Inflammatory macrophage (primary cell): ENCODE measurements around the gene KCNN2.
A peak's percentile ranks its signal among the peaks of the same experiment; 100 is the strongest.
"Not testable (repeated sequence)": the region's sequence is repeated elsewhere in the genome, so short reads cannot be mapped to it uniquely, and the experiment has no call there.

Experiments
- DNase-seq, 2 donors: peaks; one replicate each; pipeline ENCODE4 v3.0.0-alpha.2; 2020 to 2022

KCNN2 gene

GRCh38 chr5:114419959-114420358, 58.1 kb downstream of the KCNN2 start:
- no peak for DNase-seq

DNA sequence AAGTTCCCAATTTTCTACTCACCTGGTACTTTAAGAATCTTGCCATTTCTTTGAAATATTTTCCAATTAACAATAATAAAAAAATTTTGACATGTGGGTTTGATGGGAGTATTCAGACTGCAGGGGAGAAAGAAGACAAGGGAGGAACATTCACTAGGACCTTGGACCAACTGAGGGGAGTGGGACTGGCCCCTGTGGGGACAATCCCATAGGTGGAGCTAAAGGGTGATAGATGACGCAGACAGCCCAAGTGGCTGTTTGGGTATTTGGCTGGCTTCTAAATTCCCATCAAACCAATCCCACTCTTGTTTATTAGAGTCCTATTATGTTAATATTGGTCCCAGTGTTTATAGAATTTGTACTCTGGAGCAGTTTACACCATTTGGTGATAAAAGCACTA, 65.3 kb downstream of the KCNN2 start:
- DNase-seq = no peak

- no peak for DNase-seq
Measured at GRCh38 chr5:114430532-114430931, 68.7 kb downstream of the KCNN2 start.

DNA sequence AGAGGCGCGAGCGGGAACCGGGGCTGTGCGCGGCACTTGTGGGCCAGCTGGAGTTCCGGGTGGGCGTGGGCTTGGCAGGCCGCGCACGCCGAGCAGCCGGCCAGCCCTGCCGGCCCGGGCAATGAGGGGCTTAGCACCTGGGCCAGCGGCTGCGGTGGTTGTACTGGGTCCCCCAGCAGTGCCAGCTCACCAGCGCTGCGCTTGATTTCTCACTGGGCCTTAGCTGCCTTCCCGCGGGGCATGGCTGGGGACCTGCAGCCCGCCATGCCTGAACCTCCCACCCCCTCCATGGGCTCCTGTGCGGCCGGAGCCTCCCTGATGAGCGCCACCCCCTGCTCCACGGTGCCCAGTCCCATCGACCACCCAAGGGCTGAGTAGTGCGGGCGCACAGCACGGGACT, 70.8 kb downstream of the KCNN2 start:
- DNase-seq = not testable (repeated sequence)

- DNase-seq = no peak
Measured at GRCh38 chr5:114434396-114435219, 72.7 kb downstream of the KCNN2 start.

DNA sequence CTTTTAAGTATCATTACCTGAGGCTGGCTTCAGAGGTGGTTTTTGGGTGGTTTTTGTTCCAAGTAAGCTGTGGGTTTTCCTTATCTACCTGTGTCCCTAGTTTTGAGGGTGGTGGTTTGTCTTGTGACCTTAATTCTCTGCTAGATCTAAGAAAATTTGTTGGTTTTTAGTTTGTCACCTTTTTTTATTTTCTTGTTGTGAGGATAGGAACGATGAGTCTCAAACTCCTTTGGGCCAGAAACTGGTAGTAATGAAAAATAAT, 73.3 kb downstream of the KCNN2 start:
- no peak for DNase-seq

- no peak for DNase-seq
Measured at GRCh38 chr5:114435885-114436299, 74.0 kb downstream of the KCNN2 start.

- DNase-seq = no peak
Measured at GRCh38 chr5:114437936-114438335, 76.1 kb downstream of the KCNN2 start.

- no peak for DNase-seq
Measured at GRCh38 chr5:114438471-114438870, 76.6 kb downstream of the KCNN2 start.

DNA sequence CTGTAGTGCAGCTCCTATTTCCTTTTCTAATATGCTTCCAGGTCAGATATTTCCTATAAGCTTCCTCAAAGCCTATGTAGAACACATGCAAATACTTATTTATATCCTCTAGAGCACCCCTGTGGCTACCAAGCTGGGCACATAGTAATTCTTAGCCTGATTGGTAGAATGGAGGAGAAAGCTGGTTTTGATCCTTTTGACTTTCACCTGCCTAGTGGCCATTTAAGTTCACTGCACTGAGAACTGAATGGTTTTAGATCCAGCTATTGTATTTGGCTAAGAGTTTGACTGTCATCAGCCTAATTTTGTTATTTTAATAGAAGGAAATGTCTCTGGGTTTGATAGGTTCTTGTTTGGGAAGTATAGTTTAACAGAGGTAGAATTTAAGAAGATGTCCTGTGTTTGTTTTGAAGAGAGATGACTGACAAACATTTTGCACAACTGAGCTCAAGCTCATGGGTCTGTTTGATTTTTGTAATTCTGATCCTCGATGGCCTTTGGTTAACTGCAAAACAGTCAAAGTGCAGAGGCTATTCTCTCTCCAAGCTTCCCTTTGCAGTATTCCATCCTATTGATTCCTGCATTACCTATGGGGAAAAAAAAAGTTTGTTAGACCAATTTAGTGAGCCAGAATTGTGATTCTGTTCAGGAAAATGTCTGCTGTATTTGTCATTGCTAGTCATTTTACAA, 85.4 kb downstream of the KCNN2 start:
- no peak for DNase-seq

GRCh38 chr5:114448481-114448880, 86.6 kb downstream of the KCNN2 start:
- DNase-seq = no peak

DNA sequence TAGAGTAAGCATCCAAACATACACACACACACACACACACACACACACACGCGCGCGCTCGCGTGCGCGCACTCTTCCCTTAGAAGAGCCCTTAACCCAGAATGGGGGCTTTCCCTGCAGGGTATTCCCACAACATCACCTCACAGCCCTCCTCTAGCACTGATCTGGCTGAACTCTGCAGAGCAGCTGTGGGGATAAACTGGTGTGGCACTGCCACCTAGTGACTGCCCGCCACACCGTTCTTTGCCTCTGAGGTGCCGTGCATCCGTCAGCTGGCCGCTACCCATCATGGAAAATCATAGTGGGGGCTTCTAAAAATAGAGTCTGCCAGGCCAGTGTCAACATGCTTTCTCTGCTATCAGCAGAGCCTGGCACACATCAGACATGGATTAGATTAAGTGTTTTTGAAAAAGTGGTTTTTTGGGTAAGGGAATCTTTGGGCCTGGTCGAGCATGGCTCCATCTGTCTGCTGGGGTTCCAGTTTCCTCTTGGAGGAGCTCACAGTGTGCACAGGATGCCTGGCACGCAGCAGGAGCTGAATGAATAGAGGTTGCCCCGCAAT, 88.1 kb downstream of the KCNN2 start:
- DNase-seq = peak; percentile 40 to 59

- DNase-seq = no peak
Measured at GRCh38 chr5:114450437-114450836, 88.6 kb downstream of the KCNN2 start.

- DNase-seq = no peak
Measured at GRCh38 chr5:114458726-114459125, 96.9 kb downstream of the KCNN2 start.

- no peak for DNase-seq
Measured at GRCh38 chr5:114467171-114467570, 105.3 kb downstream of the KCNN2 start.

- no peak for DNase-seq
Measured at GRCh38 chr5:114467729-114468128, 105.9 kb downstream of the KCNN2 start.

- no peak for DNase-seq
Measured at GRCh38 chr5:114469372-114469771, 107.5 kb downstream of the KCNN2 start.

- DNase-seq = no peak
Measured at GRCh38 chr5:114471529-114471928, 109.7 kb downstream of the KCNN2 start.

DNA sequence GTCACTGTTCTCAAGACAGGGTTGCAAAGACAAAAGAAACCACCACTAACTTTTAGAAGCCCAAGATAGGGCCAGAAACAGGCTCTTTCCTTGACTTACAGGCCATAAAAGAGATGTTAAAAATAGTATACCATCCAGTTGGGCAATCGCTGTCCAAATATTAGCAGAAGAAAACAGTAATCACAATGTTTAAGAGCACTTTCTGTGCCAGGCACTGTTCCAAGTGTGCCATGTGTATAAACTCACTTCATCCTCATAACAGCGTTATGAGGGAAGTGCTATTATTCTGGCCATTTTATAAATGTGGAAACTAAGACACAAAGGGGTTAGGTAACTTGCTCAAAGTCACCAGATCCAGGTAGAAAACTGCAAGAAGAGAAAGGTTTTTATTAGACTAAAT, 111.7 kb downstream of the KCNN2 start:
- DNase-seq = no peak

- DNase-seq = no peak
Measured at GRCh38 chr5:114477816-114478334, 116.0 kb downstream of the KCNN2 start.

DNA sequence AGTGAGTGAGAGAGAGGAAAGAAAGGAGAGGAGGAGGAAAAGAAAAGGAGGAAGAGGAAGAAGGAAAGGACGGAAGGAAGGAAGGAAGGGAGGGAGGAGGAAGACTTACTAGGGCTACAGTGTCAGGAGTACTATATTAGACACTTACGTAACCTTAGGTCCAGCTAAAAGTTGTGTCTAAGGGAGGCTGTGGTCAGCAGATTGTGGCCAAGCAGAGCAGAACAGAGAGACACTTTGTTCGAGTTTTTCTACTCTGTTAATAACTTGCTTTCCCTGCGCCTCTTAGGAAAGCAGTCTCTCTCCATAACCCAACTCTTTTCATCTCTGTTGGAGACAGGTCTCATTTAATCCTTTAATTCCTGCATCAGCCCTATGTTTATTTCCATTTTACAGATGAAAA, 138.9 kb downstream of the KCNN2 start:
- DNase-seq = no peak

DNA sequence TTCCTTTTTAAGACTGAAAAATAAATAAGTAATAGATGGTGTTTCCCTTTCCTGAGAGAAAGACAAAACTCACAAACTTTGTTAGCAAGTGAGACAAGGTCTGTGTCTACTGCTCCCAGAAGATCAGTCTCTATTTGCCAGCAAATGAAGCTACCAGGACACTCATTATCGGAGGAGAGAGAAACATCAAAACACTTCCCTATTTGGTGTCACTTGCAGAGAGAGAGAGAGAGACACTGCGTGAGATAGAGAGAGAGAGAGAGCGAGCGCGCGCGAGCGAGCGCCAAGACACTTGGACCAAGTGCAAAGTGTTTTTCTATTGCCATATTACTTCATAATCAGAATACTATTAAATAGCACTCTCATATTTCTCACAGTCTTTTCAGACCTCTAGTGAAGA, 142.7 kb downstream of the KCNN2 start:
- DNase-seq = no peak

DNA sequence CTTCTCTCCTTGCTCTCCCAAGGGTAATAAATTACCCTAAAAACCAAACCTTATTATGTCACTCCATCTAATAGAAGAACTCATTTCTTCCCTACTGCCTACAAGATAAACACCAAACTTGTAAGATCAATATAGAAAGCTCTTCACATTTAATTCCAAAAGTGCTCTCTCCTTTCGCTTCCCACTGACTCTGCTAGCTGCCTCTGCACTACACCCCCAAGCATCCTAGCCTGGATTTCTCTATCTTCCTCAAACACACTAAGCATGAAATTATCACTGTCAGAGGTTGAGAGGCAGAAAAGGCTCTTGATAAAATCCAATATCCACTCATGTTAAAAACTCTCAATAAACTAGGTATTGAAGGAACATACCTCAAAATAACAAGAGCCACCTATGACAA, 162.4 kb downstream of the KCNN2 start:
- DNase-seq = no peak

GRCh38 chr5:114544561-114544960, 182.7 kb downstream of the KCNN2 start:
- DNase-seq = no peak
